Stimulated activated CD4-positive, alpha-beta T cell treated with anti-CD3 and anti-CD28 coated beads, Interleukin-4, amount 100 ng/mL, for 48 hours (primary cell): ENCODE data around the gene TMC2.

Experiments used
- DNase-seq, 2 donors: peaks; one replicate each; pipeline ENCODE4 v3.0.0-alpha.2; 2020; ENCODE audit warnings: low read depth in 2 of 2

Gene TMC2

GRCh38 chr20:2585811-2586210 is 49.4 kb downstream of the TMC2 start:
- DNase-seq, result no peak

- DNase-seq, result no peak
Observed at GRCh38 chr20:2593756-2594155, 57.4 kb downstream of the TMC2 start.

GRCh38 chr20:2595076-2595475 is 58.7 kb downstream of the TMC2 start:
- no peak for DNase-seq

GRCh38 chr20:2596673-2597279 is 60.4 kb downstream of the TMC2 start:
- DNase-seq, result no peak

- no peak for DNase-seq
Observed at GRCh38 chr20:2599288-2600006, 63.1 kb downstream of the TMC2 start.

GRCh38 chr20:2602046-2602735 is 65.8 kb downstream of the TMC2 start:
- DNase-seq, result no peak

- DNase-seq, result no peak
Observed at GRCh38 chr20:2602746-2603145, 66.4 kb downstream of the TMC2 start.

GRCh38 chr20:2603816-2604505 is 67.6 kb downstream of the TMC2 start:
- no peak for DNase-seq

- DNase-seq, result no peak
Observed at GRCh38 chr20:2604506-2604835, 68.1 kb downstream of the TMC2 start.

- DNase-seq, result no peak
Observed at GRCh38 chr20:2606507-2607006, 70.2 kb downstream of the TMC2 start.

- no peak for DNase-seq
Observed at GRCh38 chr20:2610326-2610725, 74.0 kb downstream of the TMC2 start.

GRCh38 chr20:2610941-2611720 is 74.8 kb downstream of the TMC2 start:
- DNase-seq, result no peak

GRCh38 chr20:2612073-2612472 is 75.7 kb downstream of the TMC2 start:
- DNase-seq, result no peak

GRCh38 chr20:2616634-2617033 is 80.3 kb downstream of the TMC2 start:
- no peak for DNase-seq

- no peak for DNase-seq
Observed at GRCh38 chr20:2617099-2617714, 80.8 kb downstream of the TMC2 start.

GRCh38 chr20:2618815-2619214 is 82.4 kb downstream of the TMC2 start:
- DNase-seq, result no peak

GRCh38 chr20:2619337-2619736 is 83.0 kb downstream of the TMC2 start:
- DNase-seq, result no peak

- no peak for DNase-seq
Observed at GRCh38 chr20:2619961-2620595, 83.7 kb downstream of the TMC2 start.

- DNase-seq, result no peak
Observed at GRCh38 chr20:2624190-2624589, 87.8 kb downstream of the TMC2 start.

- DNase-seq, result no peak
Observed at GRCh38 chr20:2625062-2625461, 88.7 kb downstream of the TMC2 start.
